ENCODE measurements around the gene KLHDC3.
"Not testable (repeated sequence)": the region's sequence is repeated elsewhere in the genome, so short reads cannot be mapped to it uniquely, and the experiment has no call there.

The KLHDC3 gene

GRCh38 chr6:42988486-42989020 lies 25.5 kb upstream of the KLHDC3 start:
- no peak for DNase-seq (ENCODE audit: low read depth)

- no peak for DNase-seq (ENCODE audit: low read depth)
Measured at GRCh38 chr6:42989923-42990322, 24.1 kb upstream of the KLHDC3 start.

GRCh38 chr6:42993445-42993844 lies 20.6 kb upstream of the KLHDC3 start:
- no peak for DNase-seq (ENCODE audit: low read depth)

GRCh38 chr6:42996513-42996912 lies 17.5 kb upstream of the KLHDC3 start:
- DNase-seq (ENCODE audit: low read depth), result no peak

GRCh38 chr6:42998205-42998604 lies 15.8 kb upstream of the KLHDC3 start:
- not testable (repeated sequence) for DNase-seq (ENCODE audit: low read depth)

GRCh38 chr6:43001843-43002242 lies 12.2 kb upstream of the KLHDC3 start:
- no peak for DNase-seq (ENCODE audit: low read depth)

- no peak for DNase-seq (ENCODE audit: low read depth)
Measured at GRCh38 chr6:43005844-43006243, 8.2 kb upstream of the KLHDC3 start.

- DNase-seq (ENCODE audit: low read depth), result no peak
Measured at GRCh38 chr6:43006251-43006650, 7.8 kb upstream of the KLHDC3 start.

GRCh38 chr6:43007126-43007525 lies 6.9 kb upstream of the KLHDC3 start:
- DNase-seq (ENCODE audit: low read depth), result no peak

- DNase-seq (ENCODE audit: low read depth), result no peak
Measured at GRCh38 chr6:43009124-43009523, 4.9 kb upstream of the KLHDC3 start.

- no peak for DNase-seq (ENCODE audit: low read depth)
Measured at GRCh38 chr6:43011207-43011606, 2.8 kb upstream of the KLHDC3 start.

GRCh38 chr6:43012364-43012763 lies 1.7 kb upstream of the KLHDC3 start:
- DNase-seq (ENCODE audit: low read depth), result no peak

- DNase-seq (ENCODE audit: low read depth), result no peak
Measured at GRCh38 chr6:43013097-43013842, 779 bp upstream of the KLHDC3 start.

- no peak for DNase-seq (ENCODE audit: low read depth)
Measured at GRCh38 chr6:43014434-43014909, 423 bp downstream of the KLHDC3 start.

GRCh38 chr6:43016176-43016942 lies 2.3 kb downstream of the KLHDC3 start:
- no peak for DNase-seq (ENCODE audit: low read depth)

GRCh38 chr6:43016943-43017334 lies 2.9 kb downstream of the KLHDC3 start:
- DNase-seq (ENCODE audit: low read depth), result no peak

GRCh38 chr6:43019152-43019551 lies 5.1 kb downstream of the KLHDC3 start:
- no peak for DNase-seq (ENCODE audit: low read depth)

GRCh38 chr6:43020052-43020705 lies 6.1 kb downstream of the KLHDC3 start:
- DNase-seq (ENCODE audit: low read depth), result no peak

GRCh38 chr6:43020847-43021246 lies 6.8 kb downstream of the KLHDC3 start:
- no peak for DNase-seq (ENCODE audit: low read depth)

- DNase-seq (ENCODE audit: low read depth), result peak; percentile 42
Measured at GRCh38 chr6:43021270-43022047, 7.4 kb downstream of the KLHDC3 start, which contains the start of gene RRP36. Gene RRP36 (plus strand): TSS chr6:43021623. CDS start chr6:43021655, 32 bp downstream.

GRCh38 chr6:43024436-43024835 lies 10.4 kb downstream of the KLHDC3 start:
- DNase-seq (ENCODE audit: low read depth), result no peak

- no peak for DNase-seq (ENCODE audit: low read depth)
Measured at GRCh38 chr6:43026365-43026764, 12.3 kb downstream of the KLHDC3 start.
